Measurements from ENCODE around the gene TMEM202.

DNA sequence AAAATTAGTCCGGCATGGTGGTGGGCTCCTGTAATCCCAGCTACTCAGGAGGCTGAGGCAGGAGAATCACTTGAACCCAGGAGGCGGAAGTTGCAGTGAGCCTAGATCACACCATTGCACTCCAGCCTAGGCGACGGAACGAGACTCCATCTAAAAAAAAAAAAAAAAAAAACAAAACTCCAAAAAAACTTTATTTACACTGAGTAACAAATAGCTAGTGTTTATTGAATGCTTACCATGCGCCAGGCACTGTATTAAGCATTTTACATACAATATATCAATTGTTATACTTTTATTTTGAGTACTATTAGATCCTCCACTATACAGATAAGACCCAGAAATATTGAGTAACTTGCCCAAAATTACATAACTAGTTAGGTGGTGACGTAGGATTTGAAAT, 58.6 kb downstream of the TMEM202 start:
- TF ChIP-seq CTCF (IDR thresholded peaks at IDR 0.05) (no peak), POLR2A (IDR thresholded peaks at IDR 0.05) (no peak), POLR2AphosphoS5 (IDR thresholded peaks at IDR 0.05) (no peak)

Measured in sigmoid colon (tissue), 4 donors.